ENCODE measurements around the gene KLHL29.

GRCh38 chr2:23448906-23449305 lies 63.9 kb downstream of the KLHL29 start:
- TF ChIP-seq CTCF (IDR thresholded peaks at IDR 0.05; ENCODE audit: insufficient read depth, low read depth, low read length) = no peak
- TF ChIP-seq EZH2 (IDR thresholded peaks at IDR 0.05; ENCODE audit: insufficient read depth, low read length) = no peak
